Upper lobe of left lung (tissue), 4 donors: ENCODE results near the gene KLK15.

ENCODE experiments used
- CTCF ChIP-seq, 6 experiments: fragments of 450-650 bp in 4 of 6; fragments of 200-600 bp in 2 of 6; sonication (generic) in 2 of 6; IDR thresholded peaks; one replicate each; pipeline ENCODE4 v1.5.1; 2016 to 2019; ENCODE audit warnings: antibody characterized with exemption in 6 of 6
- POLR2A ChIP-seq, 4 donors: fragments of 450-650 bp; IDR thresholded peaks; one replicate each; pipeline ENCODE4 v1.5.1; 2016 to 2017; ENCODE audit warnings: antibody characterized with exemption in 4 of 4, mild to moderate bottlenecking in 2 of 4

- TF ChIP-seq CTCF (IDR thresholded peaks at IDR 0.05) (no peak), POLR2A (IDR thresholded peaks at IDR 0.05) (no peak)
Observed at GRCh38 chr19:50791594-50792271, 41.6 kb downstream of the KLK15 start.
